ENCODE data around the gene CD96. TPM values are rescaled to one million over a fixed set of nuclear protein-coding genes. Genes with fewer than 3 reads are reported as not detected.
A peak's percentile ranks its signal among the peaks of the same experiment; 100 is the strongest.

CD96 gene
- total RNA-seq, 6 experiments from 2014 or later = 0.31 to 1.3 (median 0.79) TPM

DNA sequence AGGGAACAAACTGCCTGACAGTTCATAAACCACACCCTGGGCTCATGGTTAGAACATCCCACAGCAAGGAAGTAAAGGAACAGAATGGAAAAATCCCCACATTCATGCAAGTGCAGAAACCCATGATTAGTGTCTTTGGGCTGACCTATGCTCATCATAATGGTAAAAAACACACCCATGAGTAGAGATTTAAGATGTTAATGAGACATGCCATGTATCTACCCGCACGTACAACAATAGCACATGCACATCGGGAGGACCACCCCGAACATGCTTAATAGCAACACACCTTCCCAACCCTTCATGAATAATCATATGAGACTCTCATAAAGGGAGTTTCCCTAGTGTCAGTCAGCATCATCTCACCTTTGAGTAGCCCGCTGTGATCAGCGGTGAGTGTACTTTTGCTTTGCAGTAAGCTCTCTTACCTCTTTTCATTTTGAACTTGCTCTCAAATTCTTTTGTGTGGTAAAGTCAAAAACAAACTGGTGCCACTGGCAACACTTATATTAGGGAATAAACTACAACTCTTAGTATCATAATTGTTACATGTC is 30.0 kb downstream of the CD96 start:
- no peak overlapping the region for H3K27ac ChIP-seq
- TF ChIP-seq, protein P1, sequence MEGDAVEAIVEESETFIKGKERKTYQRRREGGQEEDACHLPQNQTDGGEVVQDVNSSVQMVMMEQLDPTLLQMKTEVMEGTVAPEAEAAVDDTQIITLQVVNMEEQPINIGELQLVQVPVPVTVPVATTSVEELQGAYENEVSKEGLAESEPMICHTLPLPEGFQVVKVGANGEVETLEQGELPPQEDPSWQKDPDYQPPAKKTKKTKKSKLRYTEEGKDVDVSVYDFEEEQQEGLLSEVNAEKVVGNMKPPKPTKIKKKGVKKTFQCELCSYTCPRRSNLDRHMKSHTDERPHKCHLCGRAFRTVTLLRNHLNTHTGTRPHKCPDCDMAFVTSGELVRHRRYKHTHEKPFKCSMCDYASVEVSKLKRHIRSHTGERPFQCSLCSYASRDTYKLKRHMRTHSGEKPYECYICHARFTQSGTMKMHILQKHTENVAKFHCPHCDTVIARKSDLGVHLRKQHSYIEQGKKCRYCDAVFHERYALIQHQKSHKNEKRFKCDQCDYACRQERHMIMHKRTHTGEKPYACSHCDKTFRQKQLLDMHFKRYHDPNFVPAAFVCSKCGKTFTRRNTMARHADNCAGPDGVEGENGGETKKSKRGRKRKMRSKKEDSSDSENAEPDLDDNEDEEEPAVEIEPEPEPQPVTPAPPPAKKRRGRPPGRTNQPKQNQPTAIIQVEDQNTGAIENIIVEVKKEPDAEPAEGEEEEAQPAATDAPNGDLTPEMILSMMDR (IDR thresholded peaks at IDR 0.05) = no peak
- TF ChIP-seq POLR2A (IDR thresholded peaks at IDR 0.05) = no peak
- no peak overlapping the region for H3K4me3 ChIP-seq
- no peaks in the 10 kb centered on the region for H3K27me3 ChIP-seq
- H3K4me1 ChIP-seq = no peaks in the 10 kb centered on the region
- no peaks in the 10 kb centered on the region for H3K36me3 ChIP-seq
- intact Hi-C loops (cut with DNase I) = no loop called here
- H3K9me3 ChIP-seq = no peaks in the 10 kb centered on the region
- ATAC-seq = no peak
- WGBS (ENCODE audit: insufficient coverage, low coverage, low lambda C conversion rate, missing lambda C conversion rate) = 83% methylated on average over 4 of the region's 6 CpGs
- DNase-seq = no peak

DNA sequence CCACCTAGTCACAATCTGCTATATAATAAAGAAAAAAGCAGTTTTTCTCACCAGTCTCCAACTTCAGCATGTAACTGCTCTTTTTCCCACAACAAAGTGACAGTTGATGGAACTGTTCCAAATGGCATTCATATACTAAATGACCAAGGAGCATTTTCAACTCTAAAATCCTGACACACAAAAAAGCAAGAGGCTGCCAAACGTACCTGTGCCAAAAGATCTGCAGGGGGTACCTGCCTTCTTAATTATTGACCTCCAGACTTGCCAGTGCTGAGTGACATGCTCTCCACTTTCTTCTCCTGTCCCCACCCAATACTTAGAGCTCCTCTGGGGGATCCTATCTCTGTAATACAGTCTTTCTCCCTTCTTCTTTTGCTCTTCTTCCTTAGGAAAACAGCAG is 35.1 kb downstream of the CD96 start:
- H3K36me3 ChIP-seq = no peaks in the 10 kb centered on the region
- DNase-seq (no peak), ATAC-seq (no peak)
- H3K27ac ChIP-seq = no peak overlapping the region
- H3K9me3 ChIP-seq = no peaks in the 10 kb centered on the region
- TF ChIP-seq, protein P1 (IDR thresholded peaks at IDR 0.05) = no peak
- TF ChIP-seq POLR2A (IDR thresholded peaks at IDR 0.05) = no peak
- H3K4me3 ChIP-seq = no peak overlapping the region
- H3K27me3 ChIP-seq = no peaks in the 10 kb centered on the region
- 27% methylated on average over 1 of the region's 1 CpG for WGBS (ENCODE audit: insufficient coverage, low coverage, low lambda C conversion rate, missing lambda C conversion rate)
- H3K4me1 ChIP-seq = no peaks in the 10 kb centered on the region
- intact Hi-C loops (cut with DNase I) = no loop called here

DNA sequence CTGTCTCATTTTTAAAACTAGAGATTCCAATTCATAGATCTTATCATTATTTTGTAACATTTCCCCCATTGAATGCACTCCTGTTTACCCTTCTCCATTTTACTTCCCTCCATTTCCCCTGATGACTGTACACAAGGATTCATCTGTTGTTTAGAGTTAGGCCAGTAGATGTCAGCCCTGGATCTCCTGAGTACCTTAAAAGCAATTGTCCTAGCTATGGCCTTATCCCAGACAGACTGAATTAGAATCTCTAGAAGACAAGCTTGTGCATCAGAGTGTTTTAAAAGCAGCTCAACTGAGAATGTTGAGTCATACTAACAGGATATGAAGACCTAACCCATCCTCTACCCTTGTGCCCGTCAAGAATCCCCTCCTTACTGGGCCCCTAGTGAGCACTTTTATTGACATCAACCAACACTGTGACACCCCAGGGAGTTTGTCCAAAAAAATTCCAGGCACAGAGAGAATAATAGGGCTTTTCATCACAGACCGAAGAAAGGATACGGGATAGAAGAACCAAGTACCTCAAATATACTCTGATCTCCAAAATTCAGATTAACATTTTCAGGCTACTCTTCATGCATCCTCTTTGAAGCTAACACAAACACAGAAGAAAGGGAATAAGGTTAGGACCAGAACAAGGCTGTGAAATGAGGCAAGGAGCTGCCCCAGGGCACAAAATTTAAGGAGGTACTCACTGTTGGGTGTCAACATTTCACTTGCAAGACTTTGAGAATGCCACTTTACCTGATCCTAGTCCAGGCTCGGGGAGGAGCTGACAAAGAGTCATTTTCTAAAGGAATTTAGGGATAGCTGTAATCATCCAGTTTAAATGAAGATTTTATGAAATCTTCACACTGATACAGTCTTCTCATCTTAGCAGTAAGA is 36.0 kb downstream of the CD96 start:
- no peaks in the 10 kb centered on the region for H3K27me3 ChIP-seq
- intact Hi-C loops (cut with DNase I) = no loop called here
- WGBS (ENCODE audit: insufficient coverage, low coverage, low lambda C conversion rate, missing lambda C conversion rate) = 69% methylated on average over 4 of the region's 4 CpGs
- no peak overlapping the region for H3K4me3 ChIP-seq
- ATAC-seq (peak; percentile 48 to 86 (median 74)), DNase-seq (no peak)
- no peak overlapping the region for H3K27ac ChIP-seq
- H3K9me3 ChIP-seq = no peaks in the 10 kb centered on the region
- H3K36me3 ChIP-seq = no peaks in the 10 kb centered on the region
- TF ChIP-seq, protein P1 (IDR thresholded peaks at IDR 0.05) = peak; percentile 19 to 40 (median 38)
- no peak for TF ChIP-seq POLR2A (IDR thresholded peaks at IDR 0.05)
- H3K4me1 ChIP-seq = no peaks in the 10 kb centered on the region

DNA sequence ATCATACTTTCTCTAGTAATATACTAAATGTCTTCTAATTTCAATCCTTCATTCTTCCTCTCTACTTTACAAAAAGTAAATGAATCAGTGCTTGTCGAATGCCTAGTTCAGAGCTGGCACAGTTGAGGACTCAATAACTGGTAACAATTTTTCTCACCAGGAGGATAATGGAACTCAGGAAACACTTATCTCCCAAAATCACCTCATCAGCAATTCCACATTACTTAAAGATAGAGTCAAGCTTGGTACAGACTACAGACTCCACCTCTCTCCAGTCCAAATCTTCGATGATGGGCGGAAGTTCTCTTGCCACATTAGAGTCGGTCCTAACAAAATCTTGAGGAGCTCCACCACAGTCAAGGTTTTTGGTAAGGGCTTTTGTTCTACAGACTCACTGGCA is 36.9 kb downstream of the CD96 start:
- ATAC-seq (no peak), DNase-seq (no peak)
- Histone ChIP-seq H3K4me3 (no peak overlapping the region), H3K27ac (no peak overlapping the region), H3K27me3 (no peaks in the 10 kb centered on the region), H3K36me3 (no peaks in the 10 kb centered on the region), H3K9me3 (no peaks in the 10 kb centered on the region), H3K4me1 (no peaks in the 10 kb centered on the region)
- WGBS (ENCODE audit: insufficient coverage, low coverage, low lambda C conversion rate, missing lambda C conversion rate) = 75% methylated on average over 4 of the region's 4 CpGs
- intact Hi-C loops (cut with DNase I) = no loop called here
- TF ChIP-seq POLR2A (IDR thresholded peaks at IDR 0.05) = no peak
- TF ChIP-seq, protein P1 (IDR thresholded peaks at IDR 0.05) = no peak

Data from right lobe of liver (tissue), 6 donors.